Measurements from ENCODE around the gene TFPT. TPM values are rescaled to one million over a fixed set of nuclear protein-coding genes. Genes with fewer than 3 reads are reported as not detected.

The TFPT gene
- total RNA-seq, 4 donors from 2014 or later: 0.88 to 37.1 (median 9.9) TPM

DNA sequence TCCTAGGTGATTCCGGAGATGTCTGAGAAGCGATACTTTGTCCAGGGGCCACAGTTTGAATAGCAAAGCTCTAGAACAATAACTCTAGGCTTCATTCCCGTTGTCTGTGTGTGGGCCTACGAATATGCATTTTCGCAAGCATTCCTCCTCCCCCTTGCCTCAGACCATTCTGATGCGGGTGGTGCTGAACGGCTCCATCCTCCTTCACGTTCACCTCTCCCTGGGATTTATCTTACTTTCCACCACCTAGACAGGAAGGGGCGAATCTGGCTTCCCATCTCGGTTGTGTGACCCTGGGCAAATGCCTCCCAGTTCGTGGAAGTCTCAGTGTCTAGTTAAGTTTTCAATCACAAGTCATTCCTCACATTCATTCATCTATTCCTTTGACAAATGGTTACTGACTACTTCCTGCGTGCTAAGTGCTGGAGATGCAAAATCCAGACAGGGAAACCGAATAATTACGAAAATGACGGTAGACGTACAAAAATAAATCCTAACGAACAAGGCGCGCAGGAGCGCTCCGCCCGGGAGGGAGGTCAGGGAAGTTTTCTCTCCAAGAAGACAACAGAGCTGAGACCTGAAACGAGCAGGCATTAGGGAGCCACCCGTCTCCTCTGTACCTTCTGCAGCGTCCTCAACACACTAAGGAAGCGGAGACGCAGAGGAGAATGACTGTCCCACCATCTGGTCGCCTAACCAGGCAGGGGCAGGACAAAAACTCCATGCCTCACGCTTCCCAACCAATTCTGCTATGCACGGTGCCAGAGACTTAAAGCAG lies 20.8 kb upstream of the TFPT start:
- TF ChIP-seq, protein P1, sequence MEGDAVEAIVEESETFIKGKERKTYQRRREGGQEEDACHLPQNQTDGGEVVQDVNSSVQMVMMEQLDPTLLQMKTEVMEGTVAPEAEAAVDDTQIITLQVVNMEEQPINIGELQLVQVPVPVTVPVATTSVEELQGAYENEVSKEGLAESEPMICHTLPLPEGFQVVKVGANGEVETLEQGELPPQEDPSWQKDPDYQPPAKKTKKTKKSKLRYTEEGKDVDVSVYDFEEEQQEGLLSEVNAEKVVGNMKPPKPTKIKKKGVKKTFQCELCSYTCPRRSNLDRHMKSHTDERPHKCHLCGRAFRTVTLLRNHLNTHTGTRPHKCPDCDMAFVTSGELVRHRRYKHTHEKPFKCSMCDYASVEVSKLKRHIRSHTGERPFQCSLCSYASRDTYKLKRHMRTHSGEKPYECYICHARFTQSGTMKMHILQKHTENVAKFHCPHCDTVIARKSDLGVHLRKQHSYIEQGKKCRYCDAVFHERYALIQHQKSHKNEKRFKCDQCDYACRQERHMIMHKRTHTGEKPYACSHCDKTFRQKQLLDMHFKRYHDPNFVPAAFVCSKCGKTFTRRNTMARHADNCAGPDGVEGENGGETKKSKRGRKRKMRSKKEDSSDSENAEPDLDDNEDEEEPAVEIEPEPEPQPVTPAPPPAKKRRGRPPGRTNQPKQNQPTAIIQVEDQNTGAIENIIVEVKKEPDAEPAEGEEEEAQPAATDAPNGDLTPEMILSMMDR (IDR thresholded peaks at IDR 0.05): no peak
- no peak for TF ChIP-seq POLR2A (IDR thresholded peaks at IDR 0.05)
- no peak for DNase-seq
- no peaks in the 10 kb centered on the region for H3K27me3 ChIP-seq
- peaks cover 0 to 18% of the 10 kb centered on the region in 2 donors for H3K4me1 ChIP-seq
- peak overlapping the region; percentile 33 to 41 for H3K27ac ChIP-seq
- H3K4me3 ChIP-seq: peak overlapping the region; percentile 10 to 24
- intact Hi-C loops (cut with DNase I; ENCODE audit: low total_unique reads): no loop called here
- no peaks in the 10 kb centered on the region for H3K9me3 ChIP-seq
- no peaks in the 10 kb centered on the region for H3K36me3 ChIP-seq

DNA sequence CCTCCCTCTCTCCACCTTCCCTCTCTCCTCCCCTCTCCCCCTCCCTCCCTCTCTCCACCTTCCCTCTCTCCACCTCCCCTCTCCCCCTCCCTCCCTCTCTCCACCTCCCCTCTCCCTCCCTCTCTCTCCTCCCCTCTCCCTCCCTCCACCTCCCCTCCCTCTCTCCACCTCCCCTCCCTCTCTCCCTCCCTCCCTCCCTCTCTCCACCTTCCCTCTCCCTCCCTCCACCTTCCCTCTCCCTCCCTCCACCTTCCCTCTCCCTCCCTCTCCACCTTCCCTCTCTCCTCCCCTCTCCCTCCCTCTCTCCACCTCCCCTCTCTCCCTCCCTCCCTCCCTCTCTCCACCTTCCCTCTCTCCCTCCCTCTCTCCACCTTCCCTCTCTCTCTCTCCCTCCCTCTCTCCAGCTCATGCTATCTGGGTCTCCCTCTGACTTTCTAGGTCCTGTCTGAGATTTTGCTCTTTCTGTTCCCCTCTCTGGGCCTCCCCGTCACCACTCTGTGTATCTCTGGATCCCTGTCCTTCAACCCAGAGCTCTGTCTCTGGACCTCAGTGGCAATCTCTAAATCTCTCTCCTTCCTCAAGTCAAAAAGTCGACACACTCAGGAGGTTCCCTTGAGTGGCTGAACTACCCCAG lies 18.6 kb upstream of the TFPT start:
- H3K27ac ChIP-seq: no peak overlapping the region
- no peak for DNase-seq
- no peak overlapping the region for H3K4me3 ChIP-seq
- H3K36me3 ChIP-seq: no peaks in the 10 kb centered on the region
- TF ChIP-seq POLR2A (IDR thresholded peaks at IDR 0.05): no peak
- TF ChIP-seq, protein P1 (IDR thresholded peaks at IDR 0.05): no peak
- H3K9me3 ChIP-seq: no peaks in the 10 kb centered on the region
- no peaks in the 10 kb centered on the region for H3K27me3 ChIP-seq
- H3K4me1 ChIP-seq: peaks cover 0 to 10% of the 10 kb centered on the region in 2 donors
- intact Hi-C loops (cut with DNase I; ENCODE audit: low total_unique reads): no loop called here

DNA sequence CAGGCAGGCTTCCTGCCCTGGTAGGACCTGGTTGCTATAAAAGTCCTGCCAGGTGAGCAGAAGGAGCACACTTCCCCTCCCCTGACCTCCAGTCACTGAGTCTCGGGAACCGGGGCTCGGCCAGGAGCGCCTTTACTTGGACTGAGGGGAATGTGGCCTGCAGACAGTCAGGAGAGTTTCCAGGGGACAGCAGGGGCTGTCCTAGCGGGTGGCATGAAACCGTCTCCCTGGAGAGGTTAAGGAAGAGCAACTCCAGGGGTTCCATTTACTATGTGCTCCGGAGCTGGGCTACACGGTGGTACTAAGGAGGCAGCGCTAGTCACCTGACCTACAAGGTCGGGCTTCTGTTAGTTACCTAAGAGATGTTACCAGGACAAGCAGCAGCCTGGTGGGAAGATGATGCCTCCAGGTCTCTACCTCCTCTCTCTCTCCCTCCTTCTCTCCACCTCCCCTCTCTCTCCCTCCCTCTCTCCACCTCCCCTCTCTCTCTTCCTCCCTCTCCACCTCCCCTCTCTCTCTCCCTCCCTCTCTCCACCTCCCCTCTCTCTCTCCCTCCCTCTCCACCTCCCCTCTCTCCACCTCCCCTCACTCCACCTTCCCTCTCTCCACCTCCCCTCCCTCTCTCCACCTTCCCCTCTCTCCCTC lies 18.0 kb upstream of the TFPT start:
- peaks cover 0 to 4% of the 10 kb centered on the region in 2 donors for H3K4me1 ChIP-seq
- no peak overlapping the region for H3K4me3 ChIP-seq
- H3K36me3 ChIP-seq: no peaks in the 10 kb centered on the region
- no peak for DNase-seq
- intact Hi-C loops (cut with DNase I; ENCODE audit: low total_unique reads): no loop called here
- H3K27me3 ChIP-seq: no peaks in the 10 kb centered on the region
- no peaks in the 10 kb centered on the region for H3K9me3 ChIP-seq
- H3K27ac ChIP-seq: no peak overlapping the region
- no peak for TF ChIP-seq POLR2A (IDR thresholded peaks at IDR 0.05)
- TF ChIP-seq, protein P1 (IDR thresholded peaks at IDR 0.05): no peak

DNA sequence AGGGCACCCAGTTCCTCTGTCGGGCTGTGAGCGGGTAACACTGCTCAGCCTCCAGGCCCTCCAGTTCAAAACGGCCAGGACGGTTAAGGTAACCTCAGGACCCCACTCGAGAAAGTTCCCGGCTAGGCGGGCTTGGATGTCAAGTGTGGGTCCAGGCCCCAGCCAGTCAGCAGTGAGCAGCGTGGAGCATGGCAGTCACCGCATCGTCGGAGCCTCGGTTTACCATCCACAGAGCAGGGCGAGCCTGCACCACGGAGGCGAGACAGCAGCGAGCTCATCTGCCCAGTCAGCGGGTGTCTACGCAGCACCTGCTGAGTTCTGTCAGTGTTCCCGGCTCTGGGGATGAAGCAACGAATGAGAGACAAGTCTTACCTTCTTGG lies 14.2 kb upstream of the TFPT start:
- Histone ChIP-seq H3K27me3 (no peaks in the 10 kb centered on the region), H3K36me3 (no peaks in the 10 kb centered on the region), H3K4me3 (no peak overlapping the region), H3K4me1 (no peaks in the 10 kb centered on the region), H3K9me3 (no peaks in the 10 kb centered on the region), H3K27ac (no peak overlapping the region)
- no peak for DNase-seq
- TF ChIP-seq, protein P1 (IDR thresholded peaks at IDR 0.05): no peak
- no peak for TF ChIP-seq POLR2A (IDR thresholded peaks at IDR 0.05)
- intact Hi-C loops (cut with DNase I; ENCODE audit: low total_unique reads): no loop called here

Measured in uterus (tissue), 4 donors.